Skeletal muscle tissue (tissue), 4 donors: ENCODE measurements around the gene INPP5A. TPM values are rescaled to one million over a fixed set of nuclear protein-coding genes. Genes with fewer than 3 reads are reported as not detected.
"Not testable (repeated sequence)": the region's sequence is repeated elsewhere in the genome, so short reads cannot be mapped to it uniquely, and the experiment has no call there.

Experiments used
- H3K27ac ChIP-seq: one replicate; pipeline ENCODE4 v1.7.0; 2013; ENCODE audit warnings: mild to moderate bottlenecking, low read depth, low read length, inconsistent platforms
- H3K27me3 ChIP-seq, 3 donors: one replicate each; pipeline ENCODE4 v1.7.0; 2013; ENCODE audit warnings: low read length in 3 of 3; ENCODE audit not compliant: control insufficient read depth in 3 of 3, insufficient read depth in 3 of 3
- H3K36me3 ChIP-seq, 3 donors: one replicate each; pipeline ENCODE4 v1.7.0; 2013; ENCODE audit warnings: low read length in 3 of 3; ENCODE audit not compliant: control insufficient read depth in 3 of 3, insufficient read depth in 3 of 3
- H3K4me1 ChIP-seq, 3 donors: one replicate each; pipeline ENCODE4 v1.7.0; 2013; ENCODE audit warnings: low read length in 3 of 3, mild to moderate bottlenecking in 3 of 3; ENCODE audit not compliant: control insufficient read depth in 3 of 3, insufficient read depth in 3 of 3
- H3K4me3 ChIP-seq, 3 donors: one replicate each; pipeline ENCODE4 v1.7.0; 2013; ENCODE audit warnings: low read length in 3 of 3
- H3K9ac ChIP-seq, 3 donors: one replicate each; pipeline ENCODE4 v1.7.0; 2013; ENCODE audit warnings: low read length in 3 of 3, mild to moderate bottlenecking in 3 of 3, moderate library complexity in 2 of 3, low read depth in 1 of 3
- H3K9me3 ChIP-seq, 3 donors: one replicate each; pipeline ENCODE4 v1.7.0; 2013; ENCODE audit warnings: low read length in 3 of 3; ENCODE audit not compliant: control insufficient read depth in 3 of 3
- total RNA-seq: library from RNA; depleted of rRNA; stranded (reverse); fragments of >200 nt; gene quantifications from one replicate; pipeline ENCODE4 v1.2.3, GENCODE V29; 2014
- donor health status: Osteomylitis.

Gene INPP5A
- total RNA-seq, 1 donor from 2014 or later, result 50.6 TPM

- Histone ChIP-seq H3K27me3 (no peaks in the 10 kb centered on the region), H3K4me3 (no peak overlapping the region), H3K27ac (no peak overlapping the region), H3K9ac (peak overlapping the region in 1 of 3 donors; percentile 25), H3K36me3 (peaks cover 0 to 2% (median 0%) of the 10 kb centered on the region in 3 donors), H3K4me1 (peaks cover 26 to 50% (median 42%) of the 10 kb centered on the region in 3 donors), H3K9me3 (no peaks in the 10 kb centered on the region)
Measured at GRCh38 chr10:132595854-132596253, 58.3 kb downstream of the INPP5A start.

GRCh38 chr10:132596742-132597279 is 59.2 kb downstream of the INPP5A start:
- Histone ChIP-seq H3K27me3 (no peaks in the 10 kb centered on the region), H3K27ac (no peak overlapping the region), H3K9me3 (no peaks in the 10 kb centered on the region), H3K4me1 (peaks cover 20 to 44% (median 34%) of the 10 kb centered on the region in 3 donors), H3K4me3 (peak overlapping the region in 2 of 3 donors; percentile 0 to 29), H3K36me3 (peaks cover 0 to 2% (median 0%) of the 10 kb centered on the region in 3 donors), H3K9ac (no peak overlapping the region)

- Histone ChIP-seq H3K9me3 (no peaks in the 10 kb centered on the region), H3K36me3 (peaks cover 0 to 2% (median 0%) of the 10 kb centered on the region in 3 donors), H3K4me1 (peaks cover 16 to 42% (median 32%) of the 10 kb centered on the region in 3 donors), H3K9ac (no peak overlapping the region), H3K4me3 (no peak overlapping the region), H3K27ac (no peak overlapping the region), H3K27me3 (no peaks in the 10 kb centered on the region)
Measured at GRCh38 chr10:132597654-132598053, 60.1 kb downstream of the INPP5A start.

- not testable (repeated sequence) for H3K9ac ChIP-seq, H3K27me3 ChIP-seq, H3K4me3 ChIP-seq, H3K36me3 ChIP-seq, H3K27ac ChIP-seq, H3K9me3 ChIP-seq
- H3K4me1 ChIP-seq, result peaks cover 16 to 34% (median 27%) of the 10 kb centered on the region in 3 donors
Measured at GRCh38 chr10:132599023-132599618, 61.5 kb downstream of the INPP5A start.

GRCh38 chr10:132599732-132600131 is 62.1 kb downstream of the INPP5A start:
- no peak overlapping the region for H3K4me3 ChIP-seq
- no peak overlapping the region for H3K27ac ChIP-seq
- H3K9me3 ChIP-seq, result no peaks in the 10 kb centered on the region
- no peaks in the 10 kb centered on the region for H3K27me3 ChIP-seq
- H3K4me1 ChIP-seq, result peaks cover 13 to 28% (median 21%) of the 10 kb centered on the region in 3 donors
- peaks cover 0 to 2% (median 0%) of the 10 kb centered on the region in 3 donors for H3K36me3 ChIP-seq
- H3K9ac ChIP-seq, result no peak overlapping the region

GRCh38 chr10:132600416-132600815 is 62.8 kb downstream of the INPP5A start:
- Histone ChIP-seq H3K4me1 (peaks cover 10 to 23% (median 20%) of the 10 kb centered on the region in 3 donors), H3K4me3 (no peak overlapping the region), H3K27ac (no peak overlapping the region), H3K27me3 (no peaks in the 10 kb centered on the region), H3K36me3 (peaks cover 0 to 2% (median 0%) of the 10 kb centered on the region in 3 donors), H3K9ac (no peak overlapping the region), H3K9me3 (no peaks in the 10 kb centered on the region)

- no peak overlapping the region for H3K27ac ChIP-seq
- no peaks in the 10 kb centered on the region for H3K27me3 ChIP-seq
- peaks cover 6 to 24% (median 18%) of the 10 kb centered on the region in 3 donors for H3K4me1 ChIP-seq
- peaks cover 0 to 2% (median 0%) of the 10 kb centered on the region in 3 donors for H3K36me3 ChIP-seq
- no peak overlapping the region for H3K4me3 ChIP-seq
- H3K9me3 ChIP-seq, result no peaks in the 10 kb centered on the region
- no peak overlapping the region for H3K9ac ChIP-seq
Measured at GRCh38 chr10:132601567-132601966, 64.0 kb downstream of the INPP5A start.

GRCh38 chr10:132602614-132603013 is 65.0 kb downstream of the INPP5A start:
- H3K9me3 ChIP-seq, result no peaks in the 10 kb centered on the region
- no peaks in the 10 kb centered on the region for H3K36me3 ChIP-seq
- no peak overlapping the region for H3K27ac ChIP-seq
- no peak overlapping the region for H3K4me3 ChIP-seq
- H3K4me1 ChIP-seq, result peaks cover 10 to 25% (median 21%) of the 10 kb centered on the region in 3 donors
- no peaks in the 10 kb centered on the region for H3K27me3 ChIP-seq
- no peak overlapping the region for H3K9ac ChIP-seq

GRCh38 chr10:132603851-132604533 is 66.4 kb downstream of the INPP5A start:
- Histone ChIP-seq H3K9me3 (no peaks in the 10 kb centered on the region), H3K4me3 (no peak overlapping the region), H3K4me1 (peaks cover 10 to 28% (median 19%) of the 10 kb centered on the region in 3 donors), H3K36me3 (no peaks in the 10 kb centered on the region), H3K27ac (no peak overlapping the region), H3K9ac (no peak overlapping the region), H3K27me3 (no peaks in the 10 kb centered on the region)

- no peak overlapping the region for H3K9ac ChIP-seq
- no peak overlapping the region for H3K4me3 ChIP-seq
- H3K4me1 ChIP-seq, result peaks cover 10 to 28% (median 19%) of the 10 kb centered on the region in 3 donors
- no peaks in the 10 kb centered on the region for H3K9me3 ChIP-seq
- H3K27ac ChIP-seq, result no peak overlapping the region
- H3K27me3 ChIP-seq, result no peaks in the 10 kb centered on the region
- H3K36me3 ChIP-seq, result no peaks in the 10 kb centered on the region
Measured at GRCh38 chr10:132604686-132605085, 67.1 kb downstream of the INPP5A start.
